Astrocyte (in vitro differentiated cells and primary cell): ENCODE data around the gene TGFB2. TPM values are rescaled to one million over a fixed set of nuclear protein-coding genes. Genes with fewer than 3 reads are reported as not detected.

Source experiments
- DNase-seq: peaks from one replicate; pipeline ENCODE4 v3.0.0-alpha.2; 2010; ENCODE audit warnings: low read depth
- FAIRE-seq: peaks from 2 replicates; lab custom pipeline; 2011; peaks lifted over from hg19 to GRCh38; lab: Jason Lieb, UNC
- H2AFZ ChIP-seq: 2 replicates; pipeline ENCODE4 v1.6.0; 2012; ENCODE audit warnings: low read depth, low read length, inconsistent platforms
- H3K27ac ChIP-seq: 2 replicates; pipeline ENCODE4 v1.5.1; 2011; ENCODE audit warnings: low read depth, low read length, inconsistent platforms
- H3K27me3 ChIP-seq: 2 replicates; pipeline ENCODE4 v1.6.0; 2011; ENCODE audit warnings: low read length, inconsistent platforms; ENCODE audit not compliant: insufficient read depth
- H3K36me3 ChIP-seq: 2 replicates; pipeline ENCODE4 v1.5.1; 2011; ENCODE audit warnings: low read length, inconsistent platforms; ENCODE audit not compliant: insufficient read depth
- H3K4me1 ChIP-seq: 2 replicates; pipeline ENCODE4 v1.5.1; 2011; ENCODE audit warnings: low read length, inconsistent platforms; ENCODE audit not compliant: insufficient read depth
- H3K4me2 ChIP-seq: 2 replicates; pipeline ENCODE4 v1.6.0; 2012; ENCODE audit warnings: low read length, inconsistent platforms
- H3K4me3 ChIP-seq: 2 replicates; pipeline ENCODE4 v1.5.1; 2011; ENCODE audit warnings: low read depth, mild to moderate bottlenecking, low read length, inconsistent platforms; ENCODE audit not compliant: insufficient read depth
- H3K79me2 ChIP-seq: 2 replicates; pipeline ENCODE4 v1.6.0; 2012; ENCODE audit warnings: mild to moderate bottlenecking, low read length, inconsistent platforms; ENCODE audit not compliant: insufficient read depth
- H3K9ac ChIP-seq: 2 replicates; pipeline ENCODE4 v1.6.0; 2012; ENCODE audit warnings: mild to moderate bottlenecking, low read length, inconsistent platforms
- H3K9me3 ChIP-seq: 2 replicates; pipeline ENCODE4 v1.5.1; 2012; ENCODE audit warnings: low read depth, mild to moderate bottlenecking, low read length, inconsistent platforms; ENCODE audit not compliant: insufficient read depth
- H4K20me1 ChIP-seq: 2 replicates; pipeline ENCODE4 v1.6.0; 2012; ENCODE audit warnings: low read length, inconsistent platforms; ENCODE audit not compliant: insufficient read depth
- H3K27ac Mint-ChIP-seq: one replicate; pipeline ENCODE4 v1.8.0; 2021; ENCODE audit warnings: mild to moderate bottlenecking, mixed read lengths; ENCODE audit not compliant: unreplicated experiment
- H3K27me3 Mint-ChIP-seq: one replicate; pipeline ENCODE4 v1.8.0; 2021; ENCODE audit warnings: low read depth, mixed read lengths; ENCODE audit not compliant: unreplicated experiment
- H3K36me3 Mint-ChIP-seq: one replicate; pipeline ENCODE4 v1.8.0; 2021; ENCODE audit warnings: low read depth, mixed read lengths; ENCODE audit not compliant: unreplicated experiment
- H3K4me1 Mint-ChIP-seq: one replicate; pipeline ENCODE4 v1.8.0; 2021; ENCODE audit warnings: low read depth, mixed read lengths; ENCODE audit not compliant: unreplicated experiment
- H3K4me3 Mint-ChIP-seq: one replicate; pipeline ENCODE4 v1.8.0; 2021; ENCODE audit warnings: mild to moderate bottlenecking, moderate library complexity, mixed read lengths; ENCODE audit not compliant: unreplicated experiment
- H3K9me3 Mint-ChIP-seq: one replicate; pipeline ENCODE4 v1.8.0; 2021; ENCODE audit warnings: mild to moderate bottlenecking, mixed read lengths; ENCODE audit not compliant: unreplicated experiment
- CTCF ChIP-seq: IDR thresholded peaks from 2 replicates; pipeline ENCODE4 v1.5.1; 2011; ENCODE audit warnings: low read depth, mild to moderate bottlenecking, inconsistent platforms, low read length, moderate library complexity; ENCODE audit not compliant: insufficient read depth
- EZH2 ChIP-seq: IDR thresholded peaks from 2 replicates; pipeline ENCODE4 v1.6.1; 2012; ENCODE audit warnings: mild to moderate bottlenecking, low read length, inconsistent platforms; ENCODE audit not compliant: insufficient read depth
- total RNA-seq: library from RNA; stranded (reverse); gene quantifications from 2 replicates; pipeline ENCODE4 v1.2.1, GENCODE V29; 2021

Gene TGFB2
- total RNA-seq, 1 donor from 2014 or later, result 330 TPM

- Histone ChIP-seq H3K27me3 (no peaks in the 10 kb centered on the region), H3K4me3 (no peak overlapping the region), H3K9me3 (no peaks in the 10 kb centered on the region), H2AFZ (no peak overlapping the region), H3K9ac (no peak overlapping the region), H4K20me1 (peaks cover 82% of the 10 kb centered on the region), H3K27ac (no peak overlapping the region), H3K4me2 (no peak overlapping the region), H3K4me1 (peaks cover 34% of the 10 kb centered on the region), H3K79me2 (peaks cover 98% of the 10 kb centered on the region), H3K36me3 (peaks cover 14% of the 10 kb centered on the region)
- no peaks in the 10 kb centered on the region for H3K9me3 Mint-ChIP-seq
- DNase-seq (no peak), FAIRE-seq (no peak)
- peaks cover 23% of the 10 kb centered on the region for H3K36me3 Mint-ChIP-seq
- H3K27ac Mint-ChIP-seq, result no peak overlapping the region
- H3K27me3 Mint-ChIP-seq, result no peaks in the 10 kb centered on the region
- H3K4me1 Mint-ChIP-seq, result peaks cover 63% of the 10 kb centered on the region
- peak overlapping the region; percentile 30 for H3K4me3 Mint-ChIP-seq
- TF ChIP-seq CTCF, result no peak
- TF ChIP-seq EZH2, result no peak
Observed at GRCh38 chr1:218355278-218355677, 10.1 kb downstream of the TGFB2 start.

GRCh38 chr1:218357211-218357892, 12.2 kb downstream of the TGFB2 start:
- Mint-ChIP-seq H3K9me3 (no peaks in the 10 kb centered on the region), H3K4me3 (peak overlapping the region; percentile 50), H3K4me1 (peaks cover 78% of the 10 kb centered on the region), H3K27me3 (no peaks in the 10 kb centered on the region), H3K27ac (peak overlapping the region; percentile 44), H3K36me3 (peaks cover 30% of the 10 kb centered on the region)
- H3K9me3 ChIP-seq, result no peaks in the 10 kb centered on the region
- peaks cover 98% of the 10 kb centered on the region for H3K79me2 ChIP-seq
- H3K4me3 ChIP-seq, result no peak overlapping the region
- H2AFZ ChIP-seq, result no peak overlapping the region
- H3K27me3 ChIP-seq, result no peaks in the 10 kb centered on the region
- FAIRE-seq (no peak), DNase-seq (peak; percentile 76)
- no peak overlapping the region for H3K27ac ChIP-seq
- H3K4me2 ChIP-seq, result peak overlapping the region; percentile 35
- H4K20me1 ChIP-seq, result peaks cover 95% of the 10 kb centered on the region
- TF ChIP-seq CTCF (no peak), EZH2 (no peak)
- H3K4me1 ChIP-seq, result peaks cover 38% of the 10 kb centered on the region
- peak overlapping the region; percentile 28 for H3K9ac ChIP-seq
- H3K36me3 ChIP-seq, result peaks cover 17% of the 10 kb centered on the region

GRCh38 chr1:218357893-218358232, 12.7 kb downstream of the TGFB2 start:
- no peak overlapping the region for H3K4me3 ChIP-seq
- peak overlapping the region; percentile 35 for H3K4me2 ChIP-seq
- Mint-ChIP-seq H3K36me3 (peaks cover 27% of the 10 kb centered on the region), H3K9me3 (no peaks in the 10 kb centered on the region), H3K4me1 (peaks cover 78% of the 10 kb centered on the region), H3K27ac (peak overlapping the region; percentile 38), H3K27me3 (no peaks in the 10 kb centered on the region), H3K4me3 (no peak overlapping the region)
- peaks cover 33% of the 10 kb centered on the region for H3K4me1 ChIP-seq
- H3K27ac ChIP-seq, result no peak overlapping the region
- no peak overlapping the region for H2AFZ ChIP-seq
- FAIRE-seq (no peak), DNase-seq (no peak)
- H3K9ac ChIP-seq, result peak overlapping the region; percentile 28
- peaks cover 94% of the 10 kb centered on the region for H4K20me1 ChIP-seq
- H3K36me3 ChIP-seq, result peaks cover 17% of the 10 kb centered on the region
- H3K79me2 ChIP-seq, result peaks cover 98% of the 10 kb centered on the region
- no peaks in the 10 kb centered on the region for H3K9me3 ChIP-seq
- H3K27me3 ChIP-seq, result no peaks in the 10 kb centered on the region
- TF ChIP-seq CTCF, result no peak
- TF ChIP-seq EZH2, result no peak
